Prostate gland (tissue), 2 donors: ENCODE results near the gene LTO1. TPM values are rescaled to one million over a fixed set of nuclear protein-coding genes. Genes with fewer than 3 reads are reported as not detected.

Experiments used
- DNase-seq: peaks from one replicate; pipeline ENCODE4 v3.0.0-alpha.2; 2019; ENCODE audit warnings: low spot score
- H3K27ac ChIP-seq, 2 donors: fragments of 200-600 bp; sonication (generic); 2 replicates each; pipeline ENCODE4 v1.5.1; 2017 to 2019
- H3K27me3 ChIP-seq: fragments of 200-600 bp; sonication (generic); replicated peaks from 2 replicates; pipeline ENCODE4 v1.5.1; 2019; ENCODE audit not compliant: insufficient read depth
- H3K36me3 ChIP-seq, 2 donors: fragments of 200-600 bp; sonication (generic); 1 replicate in 1 of 2; 2 replicates in 1 of 2; pipeline versions ENCODE4 v1.5.1 to v1.8.1; 2017 to 2019
- H3K4me1 ChIP-seq: fragments of 200-600 bp; sonication (generic); replicated peaks from 2 replicates; pipeline ENCODE4 v1.5.1; 2019
- H3K4me3 ChIP-seq, 2 donors: fragments of 200-600 bp; sonication (generic); 2 replicates each; pipeline ENCODE4 v1.5.1; 2017 to 2019
- H3K9me3 ChIP-seq: fragments of 200-600 bp; sonication (generic); 2 replicates; pipeline ENCODE4 v1.5.1; 2017
- POLR2A ChIP-seq: fragments of 450-650 bp; IDR thresholded peaks from one replicate; pipeline ENCODE4 v1.6.1; 2016; ENCODE audit warnings: antibody characterized with exemption, mild to moderate bottlenecking
- POLR2AphosphoS5 ChIP-seq: sonication (generic); formaldehyde crosslinking; IDR thresholded peaks from one replicate; pipeline ENCODE4 v1.6.1; 2017; ENCODE audit warnings: antibody characterized with exemption
- WGBS: methylation state at CpG from one replicate; pipeline ENCODE4 v1.1.5; 2018; 5-methylcytosine and 5-hydroxymethylcytosine counted together
- intact Hi-C: fragments of 100-400 bp; cut with DNase I; formaldehyde crosslinking; loops from one replicate; pipeline ENCODE4 v1.14.2; 2022
- total RNA-seq, 2 donors: library from RNA; depleted of rRNA; stranded (reverse); fragments of >200 nt; gene quantifications; one replicate each; pipeline ENCODE4 v1.1.0, GENCODE V29; 2016
- TF ChIP-seq, protein P1 (sequence below), 4 experiments: fragments of 200-600 bp in 2 of 4; fragments of 450-650 bp in 2 of 4; sonication (generic) in 2 of 4; IDR thresholded peaks; 1 replicate in 3 of 4; 2 replicates in 1 of 4; pipeline ENCODE4 v1.5.1; 2016 to 2019; ENCODE audit warnings: antibody characterized with exemption in 4 of 4, mild to moderate bottlenecking in 2 of 4, moderate library complexity in 2 of 4

The LTO1 gene
- total RNA-seq, 2 donors from 2014 or later = 14.9 to 39.5 TPM

DNA sequence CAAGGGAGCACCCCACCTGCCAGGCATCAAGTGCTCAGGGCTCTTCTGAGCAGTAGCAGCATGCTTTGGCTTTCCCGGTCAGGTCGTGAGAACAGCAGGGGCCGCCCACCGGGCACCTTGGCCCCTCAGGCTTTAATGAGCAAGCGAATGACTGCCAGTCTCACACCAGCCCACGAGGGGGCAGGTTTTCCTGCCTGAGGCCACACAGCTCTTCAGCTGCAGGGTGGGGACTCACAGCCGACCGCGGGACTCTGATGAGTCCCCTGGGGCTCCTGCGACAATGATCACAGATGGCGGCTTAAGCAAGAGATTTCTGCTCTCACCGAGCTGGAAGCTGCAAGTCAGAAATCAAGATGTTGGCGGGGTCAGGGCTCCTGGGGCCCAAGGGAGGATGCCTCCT lies 43.0 kb upstream of the LTO1 start:
- TF ChIP-seq, protein P1, sequence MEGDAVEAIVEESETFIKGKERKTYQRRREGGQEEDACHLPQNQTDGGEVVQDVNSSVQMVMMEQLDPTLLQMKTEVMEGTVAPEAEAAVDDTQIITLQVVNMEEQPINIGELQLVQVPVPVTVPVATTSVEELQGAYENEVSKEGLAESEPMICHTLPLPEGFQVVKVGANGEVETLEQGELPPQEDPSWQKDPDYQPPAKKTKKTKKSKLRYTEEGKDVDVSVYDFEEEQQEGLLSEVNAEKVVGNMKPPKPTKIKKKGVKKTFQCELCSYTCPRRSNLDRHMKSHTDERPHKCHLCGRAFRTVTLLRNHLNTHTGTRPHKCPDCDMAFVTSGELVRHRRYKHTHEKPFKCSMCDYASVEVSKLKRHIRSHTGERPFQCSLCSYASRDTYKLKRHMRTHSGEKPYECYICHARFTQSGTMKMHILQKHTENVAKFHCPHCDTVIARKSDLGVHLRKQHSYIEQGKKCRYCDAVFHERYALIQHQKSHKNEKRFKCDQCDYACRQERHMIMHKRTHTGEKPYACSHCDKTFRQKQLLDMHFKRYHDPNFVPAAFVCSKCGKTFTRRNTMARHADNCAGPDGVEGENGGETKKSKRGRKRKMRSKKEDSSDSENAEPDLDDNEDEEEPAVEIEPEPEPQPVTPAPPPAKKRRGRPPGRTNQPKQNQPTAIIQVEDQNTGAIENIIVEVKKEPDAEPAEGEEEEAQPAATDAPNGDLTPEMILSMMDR (IDR thresholded peaks at IDR 0.05) = no peak
- no peak for TF ChIP-seq POLR2AphosphoS5
- no peak for TF ChIP-seq POLR2A
- Histone ChIP-seq H3K36me3 (no peaks in the 10 kb centered on the region), H3K27me3 (peaks cover 2% of the 10 kb centered on the region), H3K27ac (no peak overlapping the region), H3K9me3 (no peaks in the 10 kb centered on the region), H3K4me3 (no peak overlapping the region), H3K4me1 (no peaks in the 10 kb centered on the region)
- intact Hi-C loops = no loop called here
- 10% methylated on average over 13 of the region's 13 CpGs for WGBS
- no peak for DNase-seq

DNA sequence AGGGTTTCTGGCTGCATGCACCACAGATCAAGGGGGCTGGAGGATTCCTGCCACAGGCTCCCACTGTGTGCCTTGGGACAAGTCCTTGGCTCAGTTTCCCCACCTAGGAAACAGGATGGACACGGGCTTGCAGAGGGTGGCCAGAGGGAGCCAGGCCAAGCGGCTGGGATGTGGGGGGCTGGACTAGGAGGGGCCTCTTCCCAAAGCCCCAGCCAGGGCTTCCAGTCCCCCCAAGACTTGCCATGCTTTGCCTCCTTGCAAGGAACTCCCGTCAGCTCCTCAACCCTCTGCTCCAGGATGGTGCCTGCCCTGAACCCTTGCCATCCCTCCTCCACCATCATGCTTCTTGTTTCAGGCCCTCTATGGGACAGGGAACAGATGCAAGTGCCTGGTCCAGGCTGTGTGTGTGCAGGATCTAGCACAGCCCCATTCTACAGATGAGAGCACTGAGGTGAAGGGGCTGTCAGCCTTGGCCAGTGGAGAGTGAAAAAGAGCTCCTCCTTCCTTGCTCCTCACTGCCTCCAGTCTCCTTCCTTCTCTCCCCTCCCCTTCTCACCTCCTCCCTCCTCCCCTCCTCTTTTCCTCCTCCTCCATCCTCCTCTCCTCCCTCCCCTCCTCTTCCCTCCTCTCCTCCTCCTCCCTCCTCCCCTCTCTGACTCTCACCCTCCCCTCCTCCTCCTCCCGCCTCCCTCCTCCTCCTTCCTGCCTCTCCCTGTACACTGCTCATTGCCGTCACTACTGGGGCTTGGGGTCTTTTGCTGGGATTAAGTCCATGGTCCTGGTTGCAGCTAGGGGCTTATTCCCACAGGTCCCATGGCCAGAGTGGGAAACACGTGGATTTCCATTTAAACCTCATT lies 42.0 kb upstream of the LTO1 start:
- no peaks in the 10 kb centered on the region for H3K9me3 ChIP-seq
- intact Hi-C loops = no loop called here
- no peak for TF ChIP-seq POLR2A
- TF ChIP-seq, protein P1 (IDR thresholded peaks at IDR 0.05) = no peak
- TF ChIP-seq POLR2AphosphoS5 = no peak
- no peak overlapping the region for H3K4me3 ChIP-seq
- no peaks in the 10 kb centered on the region for H3K27me3 ChIP-seq
- H3K27ac ChIP-seq = no peak overlapping the region
- no peaks in the 10 kb centered on the region for H3K4me1 ChIP-seq
- 66% methylated on average over 6 of the region's 6 CpGs for WGBS
- H3K36me3 ChIP-seq = no peaks in the 10 kb centered on the region
- DNase-seq = no peak

DNA sequence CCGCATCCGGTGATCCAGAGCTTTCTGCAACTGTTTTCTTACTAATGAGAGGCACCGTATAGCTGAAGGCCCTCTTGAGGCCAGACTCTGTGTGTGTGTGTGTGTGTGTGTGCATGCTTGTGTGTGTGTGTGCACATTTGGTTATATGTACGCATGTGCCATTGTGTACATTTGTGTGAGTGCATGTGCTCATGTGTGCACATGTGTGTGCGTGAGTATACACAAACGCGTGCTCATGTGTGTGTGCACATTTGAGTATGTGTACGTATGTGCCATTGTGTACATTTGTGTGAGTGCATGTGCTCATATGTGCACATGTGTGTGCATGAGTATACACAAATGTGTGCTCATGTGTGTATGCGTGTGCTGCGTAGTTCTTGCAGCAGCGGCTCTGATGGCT lies 40.9 kb upstream of the LTO1 start:
- TF ChIP-seq, protein P1 (IDR thresholded peaks at IDR 0.05) = no peak
- TF ChIP-seq POLR2A = no peak
- no peak for TF ChIP-seq POLR2AphosphoS5
- Histone ChIP-seq H3K27me3 (no peaks in the 10 kb centered on the region), H3K36me3 (no peaks in the 10 kb centered on the region), H3K4me1 (no peaks in the 10 kb centered on the region), H3K27ac (no peak overlapping the region), H3K4me3 (no peak overlapping the region), H3K9me3 (no peaks in the 10 kb centered on the region)
- no peak for DNase-seq
- 89% methylated on average over 11 of the region's 11 CpGs for WGBS
- intact Hi-C loops = no loop called here

DNA sequence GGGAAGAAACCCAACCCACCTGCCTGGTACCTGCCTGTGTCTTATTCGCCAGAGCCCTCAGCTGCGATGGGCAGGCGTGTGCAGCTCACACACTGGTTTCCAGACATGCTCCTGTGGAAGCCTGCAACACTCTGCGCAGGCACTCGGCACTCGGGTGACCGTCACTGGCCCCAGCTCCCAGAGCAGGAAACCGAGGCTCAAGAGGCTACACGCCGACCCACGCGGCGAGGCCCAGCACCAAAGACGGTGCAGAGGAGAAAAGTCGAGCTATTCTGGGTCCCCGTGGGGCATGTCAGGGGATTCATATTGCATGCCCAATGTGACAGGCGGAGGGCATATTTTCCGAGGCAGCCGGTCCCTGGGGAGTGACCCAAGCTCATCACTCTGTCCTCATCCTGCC lies 40.3 kb upstream of the LTO1 start:
- Histone ChIP-seq H3K4me1 (no peaks in the 10 kb centered on the region), H3K4me3 (no peak overlapping the region), H3K27ac (no peak overlapping the region), H3K27me3 (no peaks in the 10 kb centered on the region), H3K9me3 (no peaks in the 10 kb centered on the region), H3K36me3 (no peaks in the 10 kb centered on the region)
- TF ChIP-seq POLR2AphosphoS5 (no peak), POLR2A (no peak)
- TF ChIP-seq, protein P1 (IDR thresholded peaks at IDR 0.05) = no peak
- WGBS = 84% methylated on average over 19 of the region's 19 CpGs
- intact Hi-C loops = no loop called here
- no peak for DNase-seq
